Left ventricle myocardium inferior (tissue), 1 donor: ENCODE measurements around the gene RESP18. TPM values are rescaled to one million over a fixed set of nuclear protein-coding genes. Genes with fewer than 3 reads are reported as not detected.
A peak's percentile ranks its signal among the peaks of the same experiment; 100 is the strongest.

ENCODE experiments used
- DNase-seq: peaks from one replicate; pipeline ENCODE4 v3.0.0-alpha.2; 2020
- H3K27ac ChIP-seq: fragments of 200-600 bp; replicated peaks from 2 replicates; pipeline ENCODE4 v1.8.0; 2021
- H3K27me3 ChIP-seq: fragments of 200-600 bp; 2 replicates; pipeline ENCODE4 v1.8.0; 2021; ENCODE audit warnings: low read depth
- H3K36me3 ChIP-seq: fragments of 200-600 bp; 2 replicates; pipeline ENCODE4 v1.8.0; 2021
- H3K4me1 ChIP-seq: fragments of 200-600 bp; 2 replicates; pipeline ENCODE4 v1.8.0; 2021
- H3K4me3 ChIP-seq: fragments of 200-600 bp; 2 replicates; pipeline ENCODE4 v1.8.0; 2021; ENCODE audit warnings: mild to moderate bottlenecking, moderate library complexity
- H3K9me3 ChIP-seq: fragments of 200-600 bp; replicated peaks from 2 replicates; pipeline ENCODE4 v1.8.0; 2021
- CTCF ChIP-seq: fragments of 200-600 bp; IDR thresholded peaks from 2 replicates; pipeline ENCODE4 v1.8.0; 2021; ENCODE audit warnings: antibody characterized with exemption, mild to moderate bottlenecking, borderline replicate concordance
- intact Hi-C: fragments of 100-400 bp; cut with micrococcal nuclease; formaldehyde crosslinking; loops from one replicate; pipeline ENCODE4 v1.11.0; 2022
- total RNA-seq: library from RNA; stranded (reverse); fragmentation: NEBNext Ultra II Directional; extraction: Animal tissue kit (Norgen Biotek cat#: 25700); gene quantifications from one replicate; pipeline ENCODE4 v1.2.1, GENCODE V29; 2021
- donor health status: DM: no; HTN: yes; CAD: no; lungs with severe emphysema.

Gene RESP18
- total RNA-seq, 1 donor from 2014 or later: not detected

GRCh38 chr2:219282375-219282774 lies 50.2 kb downstream of the RESP18 start:
- no peak for TF ChIP-seq CTCF
- Histone ChIP-seq H3K36me3 (peaks cover 61% of the 10 kb centered on the region), H3K27me3 (no peaks in the 10 kb centered on the region), H3K4me1 (peaks cover 82% of the 10 kb centered on the region), H3K9me3 (no peaks in the 10 kb centered on the region), H3K4me3 (no peak overlapping the region), H3K27ac (no peak overlapping the region)
- no peak for DNase-seq
- intact Hi-C loops: no loop called here

GRCh38 chr2:219281588-219281987 lies 51.0 kb downstream of the RESP18 start:
- Histone ChIP-seq H3K27ac (no peak overlapping the region), H3K27me3 (no peaks in the 10 kb centered on the region), H3K36me3 (peaks cover 58% of the 10 kb centered on the region), H3K4me1 (peaks cover 81% of the 10 kb centered on the region), H3K9me3 (no peaks in the 10 kb centered on the region), H3K4me3 (no peak overlapping the region)
- no peak for DNase-seq
- no peak for TF ChIP-seq CTCF
- intact Hi-C loops: no loop called here

- H3K4me3 ChIP-seq: peak overlapping the region; percentile 88
- peaks cover 55% of the 10 kb centered on the region for H3K36me3 ChIP-seq
- H3K27ac ChIP-seq: peak overlapping the region; percentile 98
- TF ChIP-seq CTCF: no peak
- no peaks in the 10 kb centered on the region for H3K27me3 ChIP-seq
- no peak for DNase-seq
- H3K9me3 ChIP-seq: no peaks in the 10 kb centered on the region
- intact Hi-C loops: no loop called here
- peaks cover 75% of the 10 kb centered on the region for H3K4me1 ChIP-seq
Measured at GRCh38 chr2:219280651-219281050, 51.9 kb downstream of the RESP18 start.

GRCh38 chr2:219279916-219280516 lies 52.5 kb downstream of the RESP18 start:
- peaks cover 70% of the 10 kb centered on the region for H3K4me1 ChIP-seq
- intact Hi-C loops: no loop called here
- H3K9me3 ChIP-seq: no peaks in the 10 kb centered on the region
- TF ChIP-seq CTCF: no peak
- peak overlapping the region; percentile 88 for H3K4me3 ChIP-seq
- no peaks in the 10 kb centered on the region for H3K27me3 ChIP-seq
- peak overlapping the region; percentile 98 for H3K27ac ChIP-seq
- no peak for DNase-seq
- H3K36me3 ChIP-seq: peaks cover 49% of the 10 kb centered on the region

- Histone ChIP-seq H3K36me3 (peaks cover 42% of the 10 kb centered on the region), H3K4me3 (peak within 1 kb of the TSS; percentile 88), H3K9me3 (no peaks in the 10 kb centered on the region), H3K27ac (peak within 1 kb of the TSS; percentile 98), H3K27me3 (no peaks in the 10 kb centered on the region), H3K4me1 (peaks cover 65% of the 10 kb centered on the region)
- TF ChIP-seq CTCF: no peak
- intact Hi-C loops: no loop called here
- peak; percentile 99 for DNase-seq
Measured at GRCh38 chr2:219279151-219279915, 53.2 kb downstream of the RESP18 start, which contains the start of gene DNAJB2. Gene DNAJB2, plus strand, starts transcription at chr2:219279366. Its CDS starts 468 bp downstream, at chr2:219279834.
